GM23248 (cell line): ENCODE results near the gene FAM180B.

ENCODE experiments used
- EZH2 ChIP-seq: fragments of 200-600 bp; sonication (generic); IDR thresholded peaks from 2 replicates; pipeline ENCODE4 v1.6.1; 2018; ENCODE audit warnings: antibody characterized with exemption, mild to moderate bottlenecking; ENCODE audit not compliant: insufficient read depth, poor library complexity, severe bottlenecking
- EZH2phosphoT487 ChIP-seq: fragments of 200-600 bp; sonication (generic); IDR thresholded peaks from 2 replicates; pipeline ENCODE4 v1.6.1; 2018; ENCODE audit warnings: antibody characterized with exemption, moderate library complexity, mild to moderate bottlenecking, low read depth; ENCODE audit not compliant: insufficient read depth

GRCh38 chr11:47589118-47589517 lies 2.6 kb downstream of the FAM180B start:
- TF ChIP-seq EZH2phosphoT487 (no peak), EZH2 (no peak)
